Neural cell (in vitro differentiated cells): ENCODE measurements around the gene WDR59.

ENCODE experiments used
- EP300 ChIP-seq: fragments of 450-650 bp; conservative IDR thresholded peaks from 2 replicates; pipeline ENCODE4 v1.6.1; 2014; ENCODE audit warnings: antibody characterized with exemption, mild to moderate bottlenecking, moderate library complexity; ENCODE audit not compliant: poor library complexity, severe bottlenecking
- EZH2 ChIP-seq: fragments of 200-600, 300-800 bp; shearing (Covaris generic), sonication (generic); IDR thresholded peaks from 2 replicates; pipeline ENCODE4 v1.6.1; 2014; ENCODE audit warnings: antibody characterized with exemption, low read length, borderline replicate concordance, mild to moderate bottlenecking; ENCODE audit not compliant: insufficient read depth, poor library complexity, severe bottlenecking
- MXI1 ChIP-seq: fragments of 450-650 bp; conservative IDR thresholded peaks from 2 replicates; pipeline ENCODE4 v1.6.1; 2014; ENCODE audit warnings: antibody characterized with exemption, mild to moderate bottlenecking; ENCODE audit not compliant: poor library complexity, severe bottlenecking
- POLR2AphosphoS5 ChIP-seq: IDR thresholded peaks from 2 replicates; pipeline ENCODE4 v1.6.1; 2012
- RAD21 ChIP-seq: fragments of 450-650 bp; conservative IDR thresholded peaks from 2 replicates; pipeline ENCODE4 v1.6.1; 2014; ENCODE audit warnings: antibody characterized with exemption, mild to moderate bottlenecking, moderate library complexity
- SMC3 ChIP-seq: fragments of 450-650 bp; conservative IDR thresholded peaks from 2 replicates; pipeline ENCODE4 v1.6.1; 2014; ENCODE audit warnings: antibody characterized with exemption, mild to moderate bottlenecking, moderate library complexity; ENCODE audit not compliant: poor library complexity
- TAF1 ChIP-seq: IDR thresholded peaks from 2 replicates; pipeline ENCODE4 v1.6.1; 2012; ENCODE audit warnings: low read depth
- TF ChIP-seq, protein P1 (sequence below): fragments of 450-650 bp; IDR thresholded peaks from 2 replicates; pipeline ENCODE4 v1.5.1; 2014; ENCODE audit warnings: antibody characterized with exemption, mild to moderate bottlenecking, moderate library complexity; ENCODE audit not compliant: poor library complexity, severe bottlenecking
- TF ChIP-seq, protein P2 (sequence below): IDR thresholded peaks from 2 replicates; pipeline ENCODE4 v1.6.1; 2012; ENCODE audit warnings: borderline replicate concordance

DNA sequence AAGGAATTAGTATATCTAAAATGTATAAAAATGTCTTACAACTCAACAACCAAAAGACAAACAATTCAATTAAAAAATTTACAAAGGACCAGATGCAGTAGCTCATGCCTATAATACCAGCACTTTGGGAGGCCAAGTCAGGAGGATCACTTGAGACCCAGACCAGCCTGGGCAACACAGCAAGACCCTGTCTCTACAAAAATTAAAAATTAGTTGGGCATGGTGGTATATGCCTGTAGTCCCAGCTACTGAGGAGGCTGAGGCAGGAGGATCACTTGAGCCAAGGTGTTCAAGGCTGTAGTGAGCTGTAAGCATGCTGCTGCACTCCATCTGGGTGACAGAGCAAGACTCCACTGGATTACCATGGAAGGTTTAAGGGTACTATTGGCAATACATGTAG lies 47.7 kb upstream of the WDR59 start:
- TF ChIP-seq, protein P1, sequence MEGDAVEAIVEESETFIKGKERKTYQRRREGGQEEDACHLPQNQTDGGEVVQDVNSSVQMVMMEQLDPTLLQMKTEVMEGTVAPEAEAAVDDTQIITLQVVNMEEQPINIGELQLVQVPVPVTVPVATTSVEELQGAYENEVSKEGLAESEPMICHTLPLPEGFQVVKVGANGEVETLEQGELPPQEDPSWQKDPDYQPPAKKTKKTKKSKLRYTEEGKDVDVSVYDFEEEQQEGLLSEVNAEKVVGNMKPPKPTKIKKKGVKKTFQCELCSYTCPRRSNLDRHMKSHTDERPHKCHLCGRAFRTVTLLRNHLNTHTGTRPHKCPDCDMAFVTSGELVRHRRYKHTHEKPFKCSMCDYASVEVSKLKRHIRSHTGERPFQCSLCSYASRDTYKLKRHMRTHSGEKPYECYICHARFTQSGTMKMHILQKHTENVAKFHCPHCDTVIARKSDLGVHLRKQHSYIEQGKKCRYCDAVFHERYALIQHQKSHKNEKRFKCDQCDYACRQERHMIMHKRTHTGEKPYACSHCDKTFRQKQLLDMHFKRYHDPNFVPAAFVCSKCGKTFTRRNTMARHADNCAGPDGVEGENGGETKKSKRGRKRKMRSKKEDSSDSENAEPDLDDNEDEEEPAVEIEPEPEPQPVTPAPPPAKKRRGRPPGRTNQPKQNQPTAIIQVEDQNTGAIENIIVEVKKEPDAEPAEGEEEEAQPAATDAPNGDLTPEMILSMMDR, result no peak
- TF ChIP-seq POLR2AphosphoS5 (no peak), MXI1 (no peak), EP300 (no peak), SMC3 (no peak), EZH2 (no peak), TAF1 (no peak), RAD21 (no peak)
- TF ChIP-seq, protein P2, sequence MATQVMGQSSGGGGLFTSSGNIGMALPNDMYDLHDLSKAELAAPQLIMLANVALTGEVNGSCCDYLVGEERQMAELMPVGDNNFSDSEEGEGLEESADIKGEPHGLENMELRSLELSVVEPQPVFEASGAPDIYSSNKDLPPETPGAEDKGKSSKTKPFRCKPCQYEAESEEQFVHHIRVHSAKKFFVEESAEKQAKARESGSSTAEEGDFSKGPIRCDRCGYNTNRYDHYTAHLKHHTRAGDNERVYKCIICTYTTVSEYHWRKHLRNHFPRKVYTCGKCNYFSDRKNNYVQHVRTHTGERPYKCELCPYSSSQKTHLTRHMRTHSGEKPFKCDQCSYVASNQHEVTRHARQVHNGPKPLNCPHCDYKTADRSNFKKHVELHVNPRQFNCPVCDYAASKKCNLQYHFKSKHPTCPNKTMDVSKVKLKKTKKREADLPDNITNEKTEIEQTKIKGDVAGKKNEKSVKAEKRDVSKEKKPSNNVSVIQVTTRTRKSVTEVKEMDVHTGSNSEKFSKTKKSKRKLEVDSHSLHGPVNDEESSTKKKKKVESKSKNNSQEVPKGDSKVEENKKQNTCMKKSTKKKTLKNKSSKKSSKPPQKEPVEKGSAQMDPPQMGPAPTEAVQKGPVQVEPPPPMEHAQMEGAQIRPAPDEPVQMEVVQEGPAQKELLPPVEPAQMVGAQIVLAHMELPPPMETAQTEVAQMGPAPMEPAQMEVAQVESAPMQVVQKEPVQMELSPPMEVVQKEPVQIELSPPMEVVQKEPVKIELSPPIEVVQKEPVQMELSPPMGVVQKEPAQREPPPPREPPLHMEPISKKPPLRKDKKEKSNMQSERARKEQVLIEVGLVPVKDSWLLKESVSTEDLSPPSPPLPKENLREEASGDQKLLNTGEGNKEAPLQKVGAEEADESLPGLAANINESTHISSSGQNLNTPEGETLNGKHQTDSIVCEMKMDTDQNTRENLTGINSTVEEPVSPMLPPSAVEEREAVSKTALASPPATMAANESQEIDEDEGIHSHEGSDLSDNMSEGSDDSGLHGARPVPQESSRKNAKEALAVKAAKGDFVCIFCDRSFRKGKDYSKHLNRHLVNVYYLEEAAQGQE, result no peak
